Measurements from ENCODE around the gene CCDC82. TPM values are rescaled to one million over a fixed set of nuclear protein-coding genes. Genes with fewer than 3 reads are reported as not detected.
A peak's percentile ranks its signal among the peaks of the same experiment; 100 is the strongest.

CCDC82 gene
- total RNA-seq, 1 donor from 2014 or later = 9.5 TPM

DNA sequence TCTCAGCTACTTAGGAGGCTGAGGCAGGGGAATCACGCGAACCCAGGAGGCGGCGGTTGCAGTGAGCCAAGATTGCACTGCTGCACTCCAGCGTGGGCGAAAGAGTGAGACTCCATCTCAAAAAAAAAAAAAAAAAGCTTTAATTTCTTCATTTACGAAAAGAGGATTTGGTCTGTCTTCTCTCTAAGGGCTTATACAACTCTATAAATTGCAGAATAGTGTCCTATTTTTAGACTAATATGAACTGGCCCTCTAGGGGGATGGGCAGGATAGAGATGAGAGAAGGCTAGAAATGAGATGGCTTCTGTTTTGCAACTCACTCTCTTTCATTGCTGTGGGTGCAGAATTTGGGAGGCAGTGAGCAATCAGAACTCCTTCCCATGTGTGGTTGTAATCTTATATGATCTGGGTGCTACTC, 58.0 kb downstream of the CCDC82 start:
- peaks cover 3 to 47% of the 10 kb centered on the region in 2 donors for H3K4me1 ChIP-seq
- H3K27me3 ChIP-seq = no peaks in the 10 kb centered on the region
- H3K36me3 ChIP-seq = no peaks in the 10 kb centered on the region
- intact Hi-C loops (cut with DNase I) = no loop called here
- H3K9me3 ChIP-seq = no peaks in the 10 kb centered on the region
- no peak overlapping the region for H3K4me3 ChIP-seq
- no peak overlapping the region for H3K27ac ChIP-seq
- TF ChIP-seq, protein P1, sequence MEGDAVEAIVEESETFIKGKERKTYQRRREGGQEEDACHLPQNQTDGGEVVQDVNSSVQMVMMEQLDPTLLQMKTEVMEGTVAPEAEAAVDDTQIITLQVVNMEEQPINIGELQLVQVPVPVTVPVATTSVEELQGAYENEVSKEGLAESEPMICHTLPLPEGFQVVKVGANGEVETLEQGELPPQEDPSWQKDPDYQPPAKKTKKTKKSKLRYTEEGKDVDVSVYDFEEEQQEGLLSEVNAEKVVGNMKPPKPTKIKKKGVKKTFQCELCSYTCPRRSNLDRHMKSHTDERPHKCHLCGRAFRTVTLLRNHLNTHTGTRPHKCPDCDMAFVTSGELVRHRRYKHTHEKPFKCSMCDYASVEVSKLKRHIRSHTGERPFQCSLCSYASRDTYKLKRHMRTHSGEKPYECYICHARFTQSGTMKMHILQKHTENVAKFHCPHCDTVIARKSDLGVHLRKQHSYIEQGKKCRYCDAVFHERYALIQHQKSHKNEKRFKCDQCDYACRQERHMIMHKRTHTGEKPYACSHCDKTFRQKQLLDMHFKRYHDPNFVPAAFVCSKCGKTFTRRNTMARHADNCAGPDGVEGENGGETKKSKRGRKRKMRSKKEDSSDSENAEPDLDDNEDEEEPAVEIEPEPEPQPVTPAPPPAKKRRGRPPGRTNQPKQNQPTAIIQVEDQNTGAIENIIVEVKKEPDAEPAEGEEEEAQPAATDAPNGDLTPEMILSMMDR (IDR thresholded peaks at IDR 0.05) = no peak
- no peak for DNase-seq (ENCODE audit: low spot score in 2 of 2)

DNA sequence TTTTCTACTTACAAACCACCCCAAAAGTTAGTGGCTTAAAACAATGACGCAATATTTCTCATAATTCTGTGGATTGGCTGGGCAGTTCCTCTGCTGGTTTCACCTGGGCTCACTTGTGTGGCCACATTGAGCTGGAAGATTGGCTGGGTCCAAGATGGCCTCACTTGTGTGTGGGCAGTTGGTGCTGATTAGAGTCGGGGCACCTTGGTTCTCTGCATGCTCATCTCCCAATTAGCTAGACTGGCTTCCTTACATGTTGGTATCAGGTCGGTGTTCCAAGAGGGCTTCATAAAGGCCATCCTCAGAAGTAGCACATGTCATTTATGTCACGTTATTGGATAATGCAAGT, 59.2 kb downstream of the CCDC82 start:
- H3K27ac ChIP-seq = peak overlapping the region in 1 of 2 donors; percentile 69
- DNase-seq (ENCODE audit: low spot score in 2 of 2) = no peak
- H3K4me1 ChIP-seq = peaks cover 3 to 42% of the 10 kb centered on the region in 2 donors
- no peak overlapping the region for H3K4me3 ChIP-seq
- H3K27me3 ChIP-seq = no peaks in the 10 kb centered on the region
- intact Hi-C loops (cut with DNase I) = no loop called here
- TF ChIP-seq, protein P1 (IDR thresholded peaks at IDR 0.05) = no peak
- H3K36me3 ChIP-seq = no peaks in the 10 kb centered on the region
- H3K9me3 ChIP-seq = no peaks in the 10 kb centered on the region

DNA sequence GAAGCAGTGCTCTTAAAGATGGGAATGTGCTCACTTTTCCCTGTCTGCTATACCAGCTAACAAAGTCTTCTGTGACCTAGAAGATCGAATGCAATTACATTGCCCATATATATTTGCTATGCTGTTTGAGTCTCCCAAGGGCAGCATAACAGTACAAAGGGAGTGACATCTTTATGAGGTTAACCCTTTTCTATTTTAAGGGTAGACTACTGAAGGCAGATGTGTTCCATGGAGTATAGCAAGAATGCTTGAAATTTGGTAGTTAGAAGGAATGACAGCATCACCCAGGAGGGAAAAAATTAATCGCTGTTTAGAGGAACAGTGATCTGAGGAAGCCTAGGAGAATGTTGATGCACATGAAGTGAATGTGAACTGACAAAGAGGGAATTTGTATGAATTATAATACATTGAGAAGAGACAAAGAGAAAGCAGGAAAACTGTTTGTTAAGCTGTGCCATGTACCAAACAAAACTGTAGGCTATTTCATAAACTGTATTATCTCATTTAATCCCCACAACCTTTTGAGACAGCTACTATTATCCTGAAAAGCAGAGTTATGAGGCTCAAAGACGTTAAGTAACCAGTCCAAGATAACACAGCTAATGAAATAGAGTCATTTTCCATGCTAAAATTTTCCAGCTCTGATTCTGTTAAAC, 59.7 kb downstream of the CCDC82 start:
- Histone ChIP-seq H3K9me3 (no peaks in the 10 kb centered on the region), H3K27ac (peak overlapping the region; percentile 15 to 69), H3K4me1 (peaks cover 3 to 46% of the 10 kb centered on the region in 2 donors), H3K27me3 (no peaks in the 10 kb centered on the region), H3K36me3 (no peaks in the 10 kb centered on the region), H3K4me3 (no peak overlapping the region)
- DNase-seq (ENCODE audit: low spot score in 2 of 2) = no peak
- TF ChIP-seq, protein P1 (IDR thresholded peaks at IDR 0.05) = no peak
- intact Hi-C loops (cut with DNase I) = no loop called here

DNA sequence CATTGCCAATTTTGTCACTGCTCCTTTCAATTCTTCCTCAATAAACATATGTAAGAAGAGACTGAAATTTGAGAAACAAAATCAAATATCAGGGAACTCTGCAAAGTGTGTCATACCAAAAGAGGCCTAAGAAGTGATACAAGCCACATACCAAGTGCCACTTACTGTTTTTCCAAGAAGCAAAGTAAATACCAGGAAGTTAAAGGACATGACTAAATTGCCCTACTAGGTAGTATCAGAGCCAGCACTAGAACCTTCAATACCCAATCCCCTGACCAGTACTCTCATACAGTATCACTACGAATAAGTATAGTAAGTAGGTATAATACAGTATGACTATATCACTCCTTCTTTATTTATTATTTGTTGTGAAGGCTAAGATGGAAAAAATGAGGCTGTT, 60.3 kb downstream of the CCDC82 start:
- Histone ChIP-seq H3K27me3 (no peaks in the 10 kb centered on the region), H3K4me3 (no peak overlapping the region), H3K36me3 (no peaks in the 10 kb centered on the region), H3K4me1 (peaks cover 3 to 48% of the 10 kb centered on the region in 2 donors), H3K9me3 (no peaks in the 10 kb centered on the region), H3K27ac (peak overlapping the region; percentile 15 to 69)
- TF ChIP-seq, protein P1 (IDR thresholded peaks at IDR 0.05) = no peak
- intact Hi-C loops (cut with DNase I) = no loop called here
- DNase-seq (ENCODE audit: low spot score in 2 of 2) = no peak

DNA sequence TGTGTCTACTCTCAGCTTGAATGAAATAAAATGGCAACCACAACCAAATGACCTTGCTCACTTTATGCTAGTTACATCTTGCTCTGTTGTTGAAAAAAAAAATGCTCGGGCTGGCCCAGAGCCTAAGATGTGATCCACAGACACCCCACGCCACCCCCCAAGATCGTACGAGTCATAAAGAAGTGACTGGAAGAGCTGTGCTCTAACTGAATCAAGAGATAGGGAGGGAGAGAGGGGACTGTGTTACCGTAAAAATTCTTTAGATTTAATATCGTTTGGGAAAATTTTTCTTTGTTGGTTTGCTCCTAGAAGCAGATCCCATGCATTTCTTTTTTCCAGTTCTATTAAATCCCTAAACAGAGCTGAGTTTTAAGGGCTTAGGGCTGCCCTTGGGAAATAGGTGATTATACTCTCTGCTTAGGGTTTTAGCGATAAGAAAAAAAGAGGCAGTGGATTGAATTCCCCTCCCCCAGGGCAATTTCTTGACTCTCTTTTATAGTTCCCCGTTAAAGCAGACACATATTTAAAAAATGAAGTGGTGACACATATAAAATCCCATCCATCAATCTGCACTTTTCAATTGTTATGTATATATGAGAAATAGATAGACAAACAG, 61.2 kb downstream of the CCDC82 start:
- TF ChIP-seq, protein P1 (IDR thresholded peaks at IDR 0.05) = no peak
- no peak overlapping the region for H3K27ac ChIP-seq
- H3K36me3 ChIP-seq = no peaks in the 10 kb centered on the region
- no peak overlapping the region for H3K4me3 ChIP-seq
- DNase-seq (ENCODE audit: low spot score in 2 of 2) = no peak
- intact Hi-C loops (cut with DNase I) = no loop called here
- no peaks in the 10 kb centered on the region for H3K27me3 ChIP-seq
- H3K4me1 ChIP-seq = peaks cover 3 to 46% of the 10 kb centered on the region in 2 donors
- no peaks in the 10 kb centered on the region for H3K9me3 ChIP-seq

Data from ascending aorta (tissue), 2 donors.